HEK293 (cell line): ENCODE results near the gene CLDN24.

Experiments
- CTCF ChIP-seq: fragments of 450-650 bp; formaldehyde crosslinking; IDR thresholded peaks from 2 replicates; pipeline ENCODE4 v1.5.1; 2016; ENCODE audit warnings: missing biosample characterization, missing genetic modification characterization
- MZF1 ChIP-seq: fragments of 450-650 bp; formaldehyde crosslinking; IDR thresholded peaks from 2 replicates; pipeline ENCODE4 v1.5.1; 2017; ENCODE audit warnings: missing biosample characterization, missing genetic modification characterization, borderline replicate concordance
- PRDM2 ChIP-seq: fragments of 450-650 bp; formaldehyde crosslinking; IDR thresholded peaks from 2 replicates; pipeline ENCODE4 v1.5.1; 2016; ENCODE audit warnings: missing biosample characterization, missing genetic modification characterization, borderline replicate concordance
- SETDB1 ChIP-seq: IDR thresholded peaks from one replicate; pipeline ENCODE4 v1.6.1; 2017; ENCODE audit warnings: mild to moderate bottlenecking, low read length, moderate library complexity, mixed read lengths; ENCODE audit not compliant: insufficient read length
- ZBTB20 ChIP-seq: fragments of 450-650 bp; formaldehyde crosslinking; IDR thresholded peaks from 2 replicates; pipeline ENCODE4 v1.5.1; 2016; ENCODE audit warnings: missing biosample characterization, missing genetic modification characterization

DNA sequence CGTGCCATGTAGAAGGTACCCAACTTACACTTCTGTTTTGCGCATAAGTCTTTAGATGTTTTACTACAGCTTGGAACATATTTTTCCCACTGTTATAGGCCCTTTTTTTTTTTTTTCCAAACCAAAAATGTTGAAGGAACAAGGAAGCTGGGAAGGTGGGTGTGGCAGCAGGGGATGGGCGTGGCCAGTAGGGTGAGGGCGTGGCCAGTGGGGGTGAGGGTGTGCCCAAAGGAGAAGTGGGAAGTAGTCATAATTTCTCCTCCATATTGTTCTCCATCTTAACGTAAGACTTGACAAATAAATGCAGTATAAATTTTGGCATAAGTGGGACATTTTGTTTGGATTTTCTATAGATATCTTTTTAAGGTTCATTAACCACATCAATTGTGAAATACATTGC lies 32.5 kb downstream of the CLDN24 start:
- TF ChIP-seq MZF1 (tag by site-specific recombination) (no peak), CTCF (no peak), PRDM2 (tag by site-specific recombination) (no peak), SETDB1 (no peak), ZBTB20 (tag by site-specific recombination) (no peak)
